A549 (cell line): ENCODE data around the gene DSTN. TPM values are rescaled to one million over a fixed set of nuclear protein-coding genes. Genes with fewer than 3 reads are reported as not detected.

Experiments used
- ATAC-seq, 2 experiments: fragments of 200-7000 bp in 1 of 2; fragments of >200 bp in 1 of 2; cut with Nextera tagmentation in 1 of 2; cut with Tn5 transposase in 1 of 2; 3 replicates each; pipeline versions ENCODE4 v1.8.0 to v1.9.1; 2018 to 2020; ENCODE audit warnings: mild to moderate bottlenecking in 1 of 2, moderate library complexity in 1 of 2
- CTCF ChIA-PET: fragments of 300-600 bp; sonication (Branson Sonifier 250); formaldehyde crosslinking; extraction: SDS; loops from one replicate; lab custom pipeline; 2021; ENCODE audit warnings: antibody characterized with exemption, inconsistent platforms; lab: Yijun Ruan, JAX
- POLR2A ChIA-PET: fragments of 350-600 bp; formaldehyde crosslinking; extraction: SDS; loops from one replicate; lab custom pipeline; 2021; ENCODE audit warnings: antibody characterized with exemption, inconsistent platforms; lab: Yijun Ruan, JAX
- DNase-seq, 2 experiments: peaks; one replicate each; pipeline versions ENCODE4 v3.0.0 to v3.0.0-alpha.2; 2011 to 2016; ENCODE audit warnings: low read depth in 1 of 2, low spot score in 1 of 2
- FAIRE-seq: peaks from 2 replicates; lab custom pipeline; 2011; peaks lifted over from hg19 to GRCh38; lab: Jason Lieb, UNC
- H3K27ac ChIP-seq, 2 experiments: fragments of >200 bp; sonication (Bioruptor Twin); formaldehyde crosslinking; 3 replicates each; pipeline ENCODE4 v1.5.1; 2016 to 2017
- H3K4me1 ChIP-seq: fragments of >200 bp; sonication (Bioruptor Twin); formaldehyde crosslinking; 3 replicates; pipeline ENCODE4 v1.6.1; 2016
- H3K4me2 ChIP-seq: fragments of >200 bp; sonication (Bioruptor Twin); formaldehyde crosslinking; 3 replicates; pipeline ENCODE4 v1.6.1; 2016
- H3K4me3 ChIP-seq: fragments of >200 bp; sonication (Bioruptor Twin); formaldehyde crosslinking; 3 replicates; pipeline ENCODE4 v1.5.1; 2016
- H3K9me3 ChIP-seq: fragments of >200 bp; sonication (Bioruptor Twin); formaldehyde crosslinking; 3 replicates; pipeline ENCODE4 v1.6.1; 2016
- CBX2 ChIP-seq: fragments of 200-600 bp; sonication (generic); IDR thresholded peaks from 2 replicates; pipeline ENCODE4 v1.6.1; 2016; ENCODE audit warnings: low read depth, mild to moderate bottlenecking, borderline replicate concordance
- CHD4 ChIP-seq: fragments of 200-600 bp; sonication (generic); IDR thresholded peaks from 2 replicates; pipeline ENCODE4 v1.6.1; 2016; ENCODE audit warnings: antibody characterized with exemption, mild to moderate bottlenecking, borderline replicate concordance
- EP300 ChIP-seq, 2 experiments: fragments of >200 bp; sonication (Bioruptor Twin); formaldehyde crosslinking; IDR thresholded peaks; 2 replicates in 1 of 2; 3 replicates in 1 of 2; pipeline ENCODE4 v1.6.1; 2016 to 2017
- FOXS1 ChIP-seq: fragments of 250-450 bp; sonication (Bioruptor Pico); IDR thresholded peaks from 2 replicates; pipeline ENCODE4 v1.5.0; 2020; ENCODE audit warnings: mild to moderate bottlenecking, moderate library complexity
- GATA3 ChIP-seq: IDR thresholded peaks from 2 replicates; pipeline ENCODE4 v1.6.1; 2012; ENCODE audit warnings: borderline replicate concordance
- HEYL ChIP-seq: fragments of 250-450 bp; sonication (Bioruptor Pico); IDR thresholded peaks from 2 replicates; pipeline ENCODE4 v1.8.0; 2021; ENCODE audit warnings: mild to moderate bottlenecking, moderate library complexity
- HOXB13 ChIP-seq: fragments of 250-450 bp; sonication (Bioruptor Pico); IDR thresholded peaks from 2 replicates; pipeline ENCODE4 v1.5.0; 2020; ENCODE audit warnings: low read depth, mild to moderate bottlenecking, moderate library complexity
- HOXB5 ChIP-seq: fragments of 250-450 bp; sonication (Bioruptor Pico); IDR thresholded peaks from 2 replicates; pipeline ENCODE4 v1.5.0; 2020; ENCODE audit warnings: mild to moderate bottlenecking, moderate library complexity
- PHF8 ChIP-seq: fragments of 200-600 bp; sonication (generic); IDR thresholded peaks from 2 replicates; pipeline ENCODE4 v1.6.1; 2016; ENCODE audit warnings: low read depth, mild to moderate bottlenecking, antibody characterized with exemption, moderate library complexity, borderline replicate concordance
- POLR2A ChIP-seq: IDR thresholded peaks from 2 replicates; pipeline ENCODE4 v1.6.1; 2012; ENCODE audit warnings: mild to moderate bottlenecking, low read length
- RCOR1 ChIP-seq: fragments of 150-350 bp; IDR thresholded peaks from 2 replicates; pipeline ENCODE4 v1.6.1; 2014; ENCODE audit warnings: antibody characterized with exemption, low read length, low read depth
- TFCP2L1 ChIP-seq: fragments of 250-450 bp; sonication (Bioruptor Pico); IDR thresholded peaks from 2 replicates; pipeline ENCODE4 v1.5.0; 2021; ENCODE audit warnings: mild to moderate bottlenecking
- TP53 ChIP-seq: fragments of 250-450 bp; sonication (Bioruptor Pico); IDR thresholded peaks from 2 replicates; pipeline ENCODE4 v1.5.0; 2021; ENCODE audit warnings: mild to moderate bottlenecking, moderate library complexity
- ZC3H11A ChIP-seq: fragments of 450-650 bp; IDR thresholded peaks from 2 replicates; pipeline ENCODE4 v1.6.1; 2014; ENCODE audit warnings: antibody characterized with exemption, mild to moderate bottlenecking
- ZFP36 ChIP-seq: fragments of 450-650 bp; IDR thresholded peaks from 2 replicates; pipeline ENCODE4 v1.6.1; 2014; ENCODE audit warnings: borderline replicate concordance; ENCODE audit not compliant: partially characterized antibody
- WGBS: methylation state at CpG from one replicate; pipeline ENCODE4 v1.1.6; 2017; ENCODE audit errors: missing lambda C conversion rate; 5-methylcytosine and 5-hydroxymethylcytosine counted together
- polyA plus RNA-seq, 4 experiments: library from polyadenylated mRNA; depleted of rRNA in 3 of 4; stranded (reverse); fragments of >200 nt; fragmentation: RNase III in 1 of 4; extraction: RNeasy Plus Mini Kit Qiagen cat#74134 plus additional on column Dnase treatment in 1 of 4; gene quantifications; 2 replicates in 3 of 4; 3 replicates in 1 of 4; pipeline ENCODE4 v1.2.3, GENCODE V29; 2011 to 2017
- TF ChIP-seq, protein P1 (sequence below): IDR thresholded peaks from 2 replicates; pipeline ENCODE4 v1.6.1; 2012
- TF ChIP-seq, protein P2 (sequence below): fragments of 250-450 bp; sonication (Bioruptor Pico); IDR thresholded peaks from 2 replicates; pipeline ENCODE4 v1.5.0; 2020; ENCODE audit warnings: low read depth, mild to moderate bottlenecking, moderate library complexity
- TF ChIP-seq, protein P3 (sequence below): IDR thresholded peaks from 2 replicates; pipeline ENCODE4 v1.6.1; 2012; ENCODE audit warnings: low read depth, borderline replicate concordance
- TF ChIP-seq, protein P4 (sequence below): fragments of >200 bp; sonication (Bioruptor Twin); formaldehyde crosslinking; IDR thresholded peaks from 3 replicates; pipeline ENCODE4 v1.6.1; 2016

Gene DSTN
- polyA plus RNA-seq, 2 of the 4 experiments (the other 2 are of a cell fraction) = 544 to 1,131 TPM

DNA sequence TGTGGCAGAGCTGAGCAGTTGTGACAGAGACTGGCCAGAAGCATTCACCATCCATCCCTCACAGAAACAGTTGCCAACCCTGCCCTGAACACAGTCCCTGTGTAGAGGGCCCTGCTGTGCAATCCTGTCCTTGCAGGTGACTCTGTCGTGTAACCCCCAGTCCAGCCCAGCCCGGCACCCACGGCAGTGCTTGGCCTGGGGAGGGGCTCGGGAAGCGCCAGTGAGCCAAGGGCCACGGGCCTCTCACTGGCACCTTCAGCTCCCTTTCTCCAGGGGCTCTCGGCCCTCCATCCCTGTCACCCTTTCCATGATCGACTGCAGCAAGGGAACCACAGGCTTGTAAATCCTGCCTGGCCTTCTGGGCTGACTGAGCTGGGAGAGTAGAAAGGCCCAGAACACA is 59.1 kb downstream of the DSTN start:
- FAIRE-seq (no peak), ATAC-seq (no peak), DNase-seq (no peak)
- no peaks in the 10 kb centered on the region for H3K9me3 ChIP-seq
- 97% methylated on average over 8 of the region's 8 CpGs for WGBS
- H3K27ac ChIP-seq = no peak overlapping the region
- H3K4me1 ChIP-seq = no peaks in the 10 kb centered on the region
- H3K4me3 ChIP-seq = no peak overlapping the region
- ChIA-PET CTCF (interaction anchor here (1.0 to 20.6 kb wide), 11 partner anchors 10 to 825 kb away, joined by 3 to 501 read pairs (median 5); partner anchors contain the start of genes BFSP1 and RRBP1), POLR2A (no interaction called here)
- no peak for TF ChIP-seq TP53 (CRISPR knock-in tag)
- TF ChIP-seq ZC3H11A = no peak
- TF ChIP-seq HOXB13 (CRISPR knock-in tag) = no peak
- no peak for TF ChIP-seq POLR2A
- no peak for TF ChIP-seq TFCP2L1 (CRISPR knock-in tag)
- TF ChIP-seq, protein P1, sequence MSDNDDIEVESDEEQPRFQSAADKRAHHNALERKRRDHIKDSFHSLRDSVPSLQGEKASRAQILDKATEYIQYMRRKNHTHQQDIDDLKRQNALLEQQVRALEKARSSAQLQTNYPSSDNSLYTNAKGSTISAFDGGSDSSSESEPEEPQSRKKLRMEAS = no peak
- no peak for TF ChIP-seq ZFP36
- no peak for TF ChIP-seq EP300 (IDR thresholded peaks at IDR 0.05)
- TF ChIP-seq HEYL (CRISPR knock-in tag) = no peak
- no peak for TF ChIP-seq HOXB5 (CRISPR knock-in tag)
- no peak for TF ChIP-seq RCOR1
- TF ChIP-seq GATA3 = no peak
- TF ChIP-seq PHF8 = no peak
- TF ChIP-seq, protein P2, sequence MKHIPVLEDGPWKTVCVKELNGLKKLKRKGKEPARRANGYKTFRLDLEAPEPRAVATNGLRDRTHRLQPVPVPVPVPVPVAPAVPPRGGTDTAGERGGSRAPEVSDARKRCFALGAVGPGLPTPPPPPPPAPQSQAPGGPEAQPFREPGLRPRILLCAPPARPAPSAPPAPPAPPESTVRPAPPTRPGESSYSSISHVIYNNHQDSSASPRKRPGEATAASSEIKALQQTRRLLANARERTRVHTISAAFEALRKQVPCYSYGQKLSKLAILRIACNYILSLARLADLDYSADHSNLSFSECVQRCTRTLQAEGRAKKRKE = no peak
- H3K4me2 ChIP-seq = no peak overlapping the region

DNA sequence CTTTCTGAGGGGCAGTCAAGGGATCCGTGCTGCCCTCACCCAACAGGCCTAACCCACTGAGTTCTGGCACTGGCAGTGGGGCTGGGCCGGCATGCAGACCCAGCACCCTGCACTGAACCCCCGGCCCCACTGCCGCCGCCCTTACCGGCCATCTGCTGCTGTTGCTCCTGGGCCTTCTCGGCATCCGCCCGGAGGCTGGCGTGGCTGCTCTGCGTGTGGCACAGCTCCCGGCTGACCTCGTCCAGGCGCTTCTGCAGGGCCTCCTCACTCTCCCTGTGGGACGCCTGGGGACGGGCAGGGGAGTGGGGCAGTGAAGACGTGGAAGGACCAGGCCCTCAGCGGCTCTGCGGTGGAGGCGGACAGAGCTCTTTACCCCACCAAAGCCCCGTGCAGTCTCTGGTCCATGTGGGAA is 59.8 kb downstream of the DSTN start:
- Histone ChIP-seq H3K4me2 (no peak overlapping the region), H3K9me3 (no peaks in the 10 kb centered on the region), H3K27ac (no peak overlapping the region), H3K4me3 (no peak overlapping the region), H3K4me1 (no peaks in the 10 kb centered on the region)
- TF ChIP-seq, protein P3, sequence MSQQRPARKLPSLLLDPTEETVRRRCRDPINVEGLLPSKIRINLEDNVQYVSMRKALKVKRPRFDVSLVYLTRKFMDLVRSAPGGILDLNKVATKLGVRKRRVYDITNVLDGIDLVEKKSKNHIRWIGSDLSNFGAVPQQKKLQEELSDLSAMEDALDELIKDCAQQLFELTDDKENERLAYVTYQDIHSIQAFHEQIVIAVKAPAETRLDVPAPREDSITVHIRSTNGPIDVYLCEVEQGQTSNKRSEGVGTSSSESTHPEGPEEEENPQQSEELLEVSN = no peak
- no peak for TF ChIP-seq CBX2
- ATAC-seq (no peak), DNase-seq (no peak), FAIRE-seq (no peak)
- ChIA-PET CTCF (interaction anchor here (0.9 to 20.6 kb wide), 11 partner anchors 11 to 826 kb away, joined by 3 to 501 read pairs (median 5); partner anchors contain the start of genes BFSP1 and RRBP1), POLR2A (no interaction called here)
- WGBS = 93% methylated on average over 13 of the region's 21 CpGs

DNA sequence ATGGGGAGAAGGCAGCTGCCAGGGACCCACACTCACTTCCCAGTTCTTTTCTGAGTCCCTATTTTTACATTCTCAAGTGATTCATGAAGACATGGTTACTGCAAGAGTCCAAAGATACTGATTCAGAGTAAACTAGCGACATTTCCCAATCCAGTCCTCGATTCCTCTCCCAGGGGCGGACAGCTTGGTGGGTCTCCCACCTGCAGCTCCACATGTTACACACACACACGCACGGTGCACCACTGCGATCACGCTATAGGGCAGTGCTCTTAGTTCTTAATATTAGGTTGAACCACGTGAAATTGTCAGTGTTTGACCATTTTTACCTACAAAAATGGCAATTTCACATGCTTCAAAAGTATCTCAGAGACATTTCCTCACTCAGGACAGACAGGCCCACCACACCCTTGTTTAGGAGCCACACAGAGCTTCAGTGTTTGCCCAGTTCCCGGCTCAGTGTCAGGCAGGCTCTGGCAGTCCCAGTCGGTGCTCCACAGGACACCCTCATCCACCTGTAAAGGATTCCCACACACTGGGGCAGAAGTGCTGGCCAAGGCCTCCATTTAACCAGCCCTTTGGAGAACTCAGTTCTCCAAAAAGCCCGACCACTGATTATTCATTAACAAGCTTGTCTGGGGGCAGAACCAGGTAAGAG is 60.4 kb downstream of the DSTN start:
- ATAC-seq (no peak), DNase-seq (no peak), FAIRE-seq (no peak)
- Histone ChIP-seq H3K4me2 (no peak overlapping the region), H3K4me3 (no peak overlapping the region), H3K9me3 (no peaks in the 10 kb centered on the region), H3K4me1 (no peaks in the 10 kb centered on the region), H3K27ac (no peak overlapping the region)
- ChIA-PET CTCF (interaction anchor here (0.9 to 20.6 kb wide), 11 partner anchors 11 to 383 kb away, joined by 3 to 501 read pairs (median 5); partner anchors contain the start of genes BFSP1 and RRBP1), POLR2A (no interaction called here)
- WGBS = 86% methylated on average over 11 of the region's 11 CpGs
- TF ChIP-seq HOXB5 (CRISPR knock-in tag) (no peak), CHD4 (no peak), FOXS1 (no peak), ZFP36 (no peak)
- TF ChIP-seq, protein P4, sequence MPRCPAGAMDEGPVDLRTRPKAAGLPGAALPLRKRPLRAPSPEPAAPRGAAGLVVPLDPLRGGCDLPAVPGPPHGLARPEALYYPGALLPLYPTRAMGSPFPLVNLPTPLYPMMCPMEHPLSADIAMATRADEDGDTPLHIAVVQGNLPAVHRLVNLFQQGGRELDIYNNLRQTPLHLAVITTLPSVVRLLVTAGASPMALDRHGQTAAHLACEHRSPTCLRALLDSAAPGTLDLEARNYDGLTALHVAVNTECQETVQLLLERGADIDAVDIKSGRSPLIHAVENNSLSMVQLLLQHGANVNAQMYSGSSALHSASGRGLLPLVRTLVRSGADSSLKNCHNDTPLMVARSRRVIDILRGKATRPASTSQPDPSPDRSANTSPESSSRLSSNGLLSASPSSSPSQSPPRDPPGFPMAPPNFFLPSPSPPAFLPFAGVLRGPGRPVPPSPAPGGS = no peak
